Neural cell (in vitro differentiated cells): ENCODE measurements around the gene FGR. TPM values are rescaled to one million over a fixed set of nuclear protein-coding genes. Genes with fewer than 3 reads are reported as not detected.

Experiments used
- H2AFZ ChIP-seq: fragments of 200-600, 300-800 bp; sonication (generic), shearing (Covaris generic); 2 replicates; pipeline ENCODE4 v1.6.0; 2014; ENCODE audit warnings: low read depth, mild to moderate bottlenecking, antibody characterized with exemption, low read length, moderate library complexity
- H3F3A ChIP-seq: fragments of 200-600 bp; shearing (Covaris generic); 2 replicates; pipeline ENCODE4 v1.6.1; 2016; ENCODE audit warnings: mild to moderate bottlenecking, moderate library complexity, mixed read lengths, antibody characterized with exemption, low read length; ENCODE audit not compliant: insufficient read depth, poor library complexity, severe bottlenecking
- H3K27ac ChIP-seq: fragments of 200-600, 300-800 bp; sonication (generic), shearing (Covaris generic); 2 replicates; pipeline ENCODE4 v1.5.1; 2014; ENCODE audit warnings: mild to moderate bottlenecking, low read length, moderate library complexity
- H3K27me3 ChIP-seq: fragments of 300-800, 200-600 bp; sonication (generic), shearing (Covaris generic); 2 replicates; pipeline ENCODE4 v1.6.0; 2014; ENCODE audit warnings: mild to moderate bottlenecking, low read depth, low read length, moderate library complexity; ENCODE audit not compliant: insufficient read depth
- H3K36me3 ChIP-seq: fragments of 300-800, 200-600 bp; sonication (generic), shearing (Covaris generic); 2 replicates; pipeline ENCODE4 v1.5.1; 2014; ENCODE audit warnings: mild to moderate bottlenecking, antibody characterized with exemption, low read length, moderate library complexity; ENCODE audit not compliant: insufficient read depth
- H3K4me2 ChIP-seq: fragments of 300-800, 200-600 bp; sonication (generic), shearing (Covaris generic); 2 replicates; pipeline ENCODE4 v1.6.0; 2014; ENCODE audit warnings: mild to moderate bottlenecking, low read length
- H3K4me3 ChIP-seq: fragments of 300-800, 200-600 bp; sonication (generic), shearing (Covaris generic); 2 replicates; pipeline ENCODE4 v1.5.1; 2014; ENCODE audit warnings: mild to moderate bottlenecking, low read length, moderate library complexity
- H3K79me2 ChIP-seq: fragments of 200-600 bp; shearing (Covaris generic); replicated peaks from 2 replicates; pipeline ENCODE4 v1.6.0; 2014; ENCODE audit warnings: mild to moderate bottlenecking, low read length, moderate library complexity; ENCODE audit not compliant: insufficient read depth
- H3K9ac ChIP-seq: fragments of 300-800, 200-600 bp; sonication (generic), shearing (Covaris generic); 2 replicates; pipeline ENCODE4 v1.6.1; 2016; ENCODE audit warnings: mild to moderate bottlenecking, low read length, mixed read lengths
- H3K9me2 ChIP-seq: fragments of 200-600 bp; shearing (Covaris generic); 2 replicates; pipeline ENCODE4 v1.6.1; 2016; ENCODE audit warnings: mild to moderate bottlenecking, low read length, mixed read lengths; ENCODE audit not compliant: insufficient read depth
- H3K9me3 ChIP-seq: fragments of 200-600, 300-800 bp; sonication (generic), shearing (Covaris generic); 2 replicates; pipeline ENCODE4 v1.6.1; 2016; ENCODE audit warnings: mild to moderate bottlenecking, mixed run types, low read length, moderate library complexity, mixed read lengths
- H4K20me1 ChIP-seq: fragments of 200-600 bp; shearing (Covaris generic); 2 replicates; pipeline ENCODE4 v1.6.1; 2016; ENCODE audit warnings: mild to moderate bottlenecking, mixed run types; ENCODE audit not compliant: insufficient read depth
- EP300 ChIP-seq: fragments of 450-650 bp; conservative IDR thresholded peaks from 2 replicates; pipeline ENCODE4 v1.6.1; 2014; ENCODE audit warnings: antibody characterized with exemption, mild to moderate bottlenecking, moderate library complexity; ENCODE audit not compliant: poor library complexity, severe bottlenecking
- EZH2 ChIP-seq: fragments of 200-600, 300-800 bp; shearing (Covaris generic), sonication (generic); IDR thresholded peaks from 2 replicates; pipeline ENCODE4 v1.6.1; 2014; ENCODE audit warnings: antibody characterized with exemption, low read length, borderline replicate concordance, mild to moderate bottlenecking; ENCODE audit not compliant: insufficient read depth, poor library complexity, severe bottlenecking
- MXI1 ChIP-seq: fragments of 450-650 bp; conservative IDR thresholded peaks from 2 replicates; pipeline ENCODE4 v1.6.1; 2014; ENCODE audit warnings: antibody characterized with exemption, mild to moderate bottlenecking; ENCODE audit not compliant: poor library complexity, severe bottlenecking
- POLR2AphosphoS5 ChIP-seq: IDR thresholded peaks from 2 replicates; pipeline ENCODE4 v1.6.1; 2012
- RAD21 ChIP-seq: fragments of 450-650 bp; conservative IDR thresholded peaks from 2 replicates; pipeline ENCODE4 v1.6.1; 2014; ENCODE audit warnings: antibody characterized with exemption, mild to moderate bottlenecking, moderate library complexity
- SMC3 ChIP-seq: fragments of 450-650 bp; conservative IDR thresholded peaks from 2 replicates; pipeline ENCODE4 v1.6.1; 2014; ENCODE audit warnings: antibody characterized with exemption, mild to moderate bottlenecking, moderate library complexity; ENCODE audit not compliant: poor library complexity
- TAF1 ChIP-seq: IDR thresholded peaks from 2 replicates; pipeline ENCODE4 v1.6.1; 2012; ENCODE audit warnings: low read depth
- polyA plus RNA-seq: library from polyadenylated mRNA; depleted of rRNA; stranded (reverse); fragments of >200 nt; gene quantifications from 2 replicates; pipeline ENCODE4 v1.2.3, GENCODE V29; 2014
- TF ChIP-seq, protein P1 (sequence below): IDR thresholded peaks from 2 replicates; pipeline ENCODE4 v1.6.1; 2012; ENCODE audit warnings: borderline replicate concordance
- TF ChIP-seq, protein P2 (sequence below): fragments of 450-650 bp; IDR thresholded peaks from 2 replicates; pipeline ENCODE4 v1.5.1; 2014; ENCODE audit warnings: antibody characterized with exemption, mild to moderate bottlenecking, moderate library complexity; ENCODE audit not compliant: poor library complexity, severe bottlenecking

Gene FGR
- polyA plus RNA-seq, 1 donor from 2014 or later = not detected

DNA sequence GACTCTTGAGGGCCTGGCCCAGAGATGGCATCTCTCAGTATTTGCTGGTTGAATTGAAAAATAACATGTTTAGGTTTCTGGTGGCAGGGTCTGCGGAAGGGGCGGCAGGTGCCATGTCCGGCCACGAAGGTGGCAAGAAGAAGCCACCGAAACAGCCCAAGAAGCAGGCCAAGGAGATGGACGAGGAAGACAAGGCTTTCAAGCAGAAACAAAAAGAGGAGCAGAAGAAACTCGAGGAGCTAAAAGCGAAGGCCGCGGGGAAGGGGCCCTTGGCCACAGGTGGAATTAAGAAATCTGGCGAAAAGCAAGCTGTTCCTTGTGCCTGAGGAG lies 14.3 kb upstream of the FGR start:
- H3K4me2 ChIP-seq = no peak overlapping the region
- TF ChIP-seq EZH2 = no peak
- TF ChIP-seq, protein P1, sequence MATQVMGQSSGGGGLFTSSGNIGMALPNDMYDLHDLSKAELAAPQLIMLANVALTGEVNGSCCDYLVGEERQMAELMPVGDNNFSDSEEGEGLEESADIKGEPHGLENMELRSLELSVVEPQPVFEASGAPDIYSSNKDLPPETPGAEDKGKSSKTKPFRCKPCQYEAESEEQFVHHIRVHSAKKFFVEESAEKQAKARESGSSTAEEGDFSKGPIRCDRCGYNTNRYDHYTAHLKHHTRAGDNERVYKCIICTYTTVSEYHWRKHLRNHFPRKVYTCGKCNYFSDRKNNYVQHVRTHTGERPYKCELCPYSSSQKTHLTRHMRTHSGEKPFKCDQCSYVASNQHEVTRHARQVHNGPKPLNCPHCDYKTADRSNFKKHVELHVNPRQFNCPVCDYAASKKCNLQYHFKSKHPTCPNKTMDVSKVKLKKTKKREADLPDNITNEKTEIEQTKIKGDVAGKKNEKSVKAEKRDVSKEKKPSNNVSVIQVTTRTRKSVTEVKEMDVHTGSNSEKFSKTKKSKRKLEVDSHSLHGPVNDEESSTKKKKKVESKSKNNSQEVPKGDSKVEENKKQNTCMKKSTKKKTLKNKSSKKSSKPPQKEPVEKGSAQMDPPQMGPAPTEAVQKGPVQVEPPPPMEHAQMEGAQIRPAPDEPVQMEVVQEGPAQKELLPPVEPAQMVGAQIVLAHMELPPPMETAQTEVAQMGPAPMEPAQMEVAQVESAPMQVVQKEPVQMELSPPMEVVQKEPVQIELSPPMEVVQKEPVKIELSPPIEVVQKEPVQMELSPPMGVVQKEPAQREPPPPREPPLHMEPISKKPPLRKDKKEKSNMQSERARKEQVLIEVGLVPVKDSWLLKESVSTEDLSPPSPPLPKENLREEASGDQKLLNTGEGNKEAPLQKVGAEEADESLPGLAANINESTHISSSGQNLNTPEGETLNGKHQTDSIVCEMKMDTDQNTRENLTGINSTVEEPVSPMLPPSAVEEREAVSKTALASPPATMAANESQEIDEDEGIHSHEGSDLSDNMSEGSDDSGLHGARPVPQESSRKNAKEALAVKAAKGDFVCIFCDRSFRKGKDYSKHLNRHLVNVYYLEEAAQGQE = no peak
- TF ChIP-seq, protein P2, sequence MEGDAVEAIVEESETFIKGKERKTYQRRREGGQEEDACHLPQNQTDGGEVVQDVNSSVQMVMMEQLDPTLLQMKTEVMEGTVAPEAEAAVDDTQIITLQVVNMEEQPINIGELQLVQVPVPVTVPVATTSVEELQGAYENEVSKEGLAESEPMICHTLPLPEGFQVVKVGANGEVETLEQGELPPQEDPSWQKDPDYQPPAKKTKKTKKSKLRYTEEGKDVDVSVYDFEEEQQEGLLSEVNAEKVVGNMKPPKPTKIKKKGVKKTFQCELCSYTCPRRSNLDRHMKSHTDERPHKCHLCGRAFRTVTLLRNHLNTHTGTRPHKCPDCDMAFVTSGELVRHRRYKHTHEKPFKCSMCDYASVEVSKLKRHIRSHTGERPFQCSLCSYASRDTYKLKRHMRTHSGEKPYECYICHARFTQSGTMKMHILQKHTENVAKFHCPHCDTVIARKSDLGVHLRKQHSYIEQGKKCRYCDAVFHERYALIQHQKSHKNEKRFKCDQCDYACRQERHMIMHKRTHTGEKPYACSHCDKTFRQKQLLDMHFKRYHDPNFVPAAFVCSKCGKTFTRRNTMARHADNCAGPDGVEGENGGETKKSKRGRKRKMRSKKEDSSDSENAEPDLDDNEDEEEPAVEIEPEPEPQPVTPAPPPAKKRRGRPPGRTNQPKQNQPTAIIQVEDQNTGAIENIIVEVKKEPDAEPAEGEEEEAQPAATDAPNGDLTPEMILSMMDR = no peak
- TF ChIP-seq EP300 = no peak
- no peak for TF ChIP-seq RAD21
- TF ChIP-seq MXI1 = no peak
- no peak for TF ChIP-seq TAF1
- TF ChIP-seq POLR2AphosphoS5 = no peak
- TF ChIP-seq SMC3 = no peak
- no peaks in the 10 kb centered on the region for H3F3A ChIP-seq
- no peaks in the 10 kb centered on the region for H3K36me3 ChIP-seq
- H3K9ac ChIP-seq = no peak overlapping the region
- H3K9me2 ChIP-seq = no peaks in the 10 kb centered on the region
- no peak overlapping the region for H3K27ac ChIP-seq
- no peaks in the 10 kb centered on the region for H3K79me2 ChIP-seq
- H3K4me3 ChIP-seq = no peak overlapping the region
- no peaks in the 10 kb centered on the region for H3K9me3 ChIP-seq
- H4K20me1 ChIP-seq = no peaks in the 10 kb centered on the region
- no peaks in the 10 kb centered on the region for H3K27me3 ChIP-seq
- H2AFZ ChIP-seq = no peak overlapping the region

DNA sequence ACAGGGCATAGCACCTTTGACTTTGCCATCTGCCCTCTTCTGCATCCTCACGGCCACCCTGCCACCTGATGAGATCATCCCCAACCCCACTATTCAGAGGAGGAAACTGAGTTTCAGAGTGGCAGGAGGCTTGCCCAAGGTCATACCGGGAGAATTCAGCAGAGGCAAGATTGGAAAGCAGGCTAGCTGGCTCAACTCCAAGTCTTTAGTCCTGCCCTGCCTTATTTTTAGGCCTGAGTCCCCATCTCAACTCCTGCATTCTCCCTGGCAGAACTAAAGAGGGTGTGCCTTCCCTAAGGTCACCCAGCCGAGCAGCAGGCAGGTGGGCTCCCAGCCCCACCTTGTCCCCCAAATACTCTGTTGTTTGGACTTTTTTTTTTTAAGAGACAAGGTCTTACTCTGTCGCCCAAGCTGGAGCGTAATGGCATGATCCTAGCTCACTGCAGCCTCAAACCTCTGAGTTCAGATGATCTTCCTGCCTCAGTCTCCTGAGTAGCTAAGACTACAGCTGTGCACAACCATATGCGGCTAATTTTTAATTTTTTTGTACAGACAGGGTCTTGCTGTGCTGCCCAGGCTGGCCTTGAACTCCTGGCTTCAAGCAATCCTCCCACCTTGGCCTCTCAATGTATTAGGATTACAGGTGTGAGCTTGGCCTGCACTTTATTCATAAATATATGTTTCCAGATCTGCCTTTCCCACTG lies 13.8 kb upstream of the FGR start:
- no peaks in the 10 kb centered on the region for H3K9me3 ChIP-seq
- H3K79me2 ChIP-seq = no peaks in the 10 kb centered on the region
- TF ChIP-seq, protein P2 = no peak
- TF ChIP-seq, protein P1 = no peak
- TF ChIP-seq EP300 (no peak), EZH2 (no peak), SMC3 (no peak), POLR2AphosphoS5 (no peak)

More for the DNA sequence above, 13.8 kb upstream of the FGR start:
- no peak overlapping the region for H3K4me3 ChIP-seq
- no peaks in the 10 kb centered on the region for H3F3A ChIP-seq
- H3K4me2 ChIP-seq = no peak overlapping the region
- no peaks in the 10 kb centered on the region for H3K27me3 ChIP-seq
- no peaks in the 10 kb centered on the region for H3K36me3 ChIP-seq
- no peak overlapping the region for H3K27ac ChIP-seq
- no peak overlapping the region for H2AFZ ChIP-seq
- no peaks in the 10 kb centered on the region for H3K9me2 ChIP-seq
- H4K20me1 ChIP-seq = no peaks in the 10 kb centered on the region
- H3K9ac ChIP-seq = no peak overlapping the region
